ENCODE data around the gene MITF.

MITF gene

GRCh38 chr3:69936266-69936665 lies 197.0 kb downstream of the MITF start:
- no peaks in the 10 kb centered on the region for H3K27me3 Mint-ChIP-seq
- no peaks in the 10 kb centered on the region for H3K9me3 Mint-ChIP-seq
- H3K4me3 Mint-ChIP-seq, result no peak overlapping the region
- H3K27ac Mint-ChIP-seq, result no peak overlapping the region
- H3K36me3 Mint-ChIP-seq, result no peaks in the 10 kb centered on the region
- no peaks in the 10 kb centered on the region for H3K4me1 Mint-ChIP-seq

GRCh38 chr3:69938061-69938460 lies 198.8 kb downstream of the MITF start:
- no peak overlapping the region for H3K27ac Mint-ChIP-seq
- H3K4me3 Mint-ChIP-seq, result no peak overlapping the region
- no peaks in the 10 kb centered on the region for H3K36me3 Mint-ChIP-seq
- no peaks in the 10 kb centered on the region for H3K27me3 Mint-ChIP-seq
- no peaks in the 10 kb centered on the region for H3K4me1 Mint-ChIP-seq
- no peaks in the 10 kb centered on the region for H3K9me3 Mint-ChIP-seq

GRCh38 chr3:69938931-69939330 lies 199.7 kb downstream of the MITF start:
- H3K36me3 Mint-ChIP-seq, result no peaks in the 10 kb centered on the region
- H3K27me3 Mint-ChIP-seq, result no peaks in the 10 kb centered on the region
- no peaks in the 10 kb centered on the region for H3K9me3 Mint-ChIP-seq
- no peak overlapping the region for H3K27ac Mint-ChIP-seq
- no peaks in the 10 kb centered on the region for H3K4me1 Mint-ChIP-seq
- H3K4me3 Mint-ChIP-seq, result no peak overlapping the region

- Mint-ChIP-seq H3K9me3 (no peaks in the 10 kb centered on the region), H3K27me3 (no peaks in the 10 kb centered on the region), H3K36me3 (no peaks in the 10 kb centered on the region), H3K27ac (no peak overlapping the region), H3K4me1 (no peaks in the 10 kb centered on the region), H3K4me3 (no peak overlapping the region)
Measured at GRCh38 chr3:69941037-69941436, 201.8 kb downstream of the MITF start.

- Mint-ChIP-seq H3K27me3 (no peaks in the 10 kb centered on the region), H3K27ac (no peak overlapping the region), H3K9me3 (no peaks in the 10 kb centered on the region), H3K4me3 (no peak overlapping the region), H3K4me1 (no peaks in the 10 kb centered on the region), H3K36me3 (no peaks in the 10 kb centered on the region)
Measured at GRCh38 chr3:69941439-69942176, 202.3 kb downstream of the MITF start.

- H3K27me3 Mint-ChIP-seq, result no peaks in the 10 kb centered on the region
- no peak overlapping the region for H3K4me3 Mint-ChIP-seq
- no peaks in the 10 kb centered on the region for H3K9me3 Mint-ChIP-seq
- H3K27ac Mint-ChIP-seq, result no peak overlapping the region
- H3K4me1 Mint-ChIP-seq, result no peaks in the 10 kb centered on the region
- no peaks in the 10 kb centered on the region for H3K36me3 Mint-ChIP-seq
Measured at GRCh38 chr3:69944931-69945493, 205.7 kb downstream of the MITF start.

- H3K9me3 Mint-ChIP-seq, result no peaks in the 10 kb centered on the region
- no peak overlapping the region for H3K4me3 Mint-ChIP-seq
- no peaks in the 10 kb centered on the region for H3K4me1 Mint-ChIP-seq
- H3K36me3 Mint-ChIP-seq, result no peaks in the 10 kb centered on the region
- H3K27me3 Mint-ChIP-seq, result peaks cover 1% of the 10 kb centered on the region
- no peak overlapping the region for H3K27ac Mint-ChIP-seq
Measured at GRCh38 chr3:69948246-69948862, 209.1 kb downstream of the MITF start.

- H3K4me3 Mint-ChIP-seq, result no peak overlapping the region
- no peak overlapping the region for H3K27ac Mint-ChIP-seq
- peaks cover 7% of the 10 kb centered on the region for H3K27me3 Mint-ChIP-seq
- H3K4me1 Mint-ChIP-seq, result no peaks in the 10 kb centered on the region
- no peaks in the 10 kb centered on the region for H3K9me3 Mint-ChIP-seq
- no peaks in the 10 kb centered on the region for H3K36me3 Mint-ChIP-seq
Measured at GRCh38 chr3:69951616-69952015, 212.4 kb downstream of the MITF start.

- Mint-ChIP-seq H3K9me3 (no peaks in the 10 kb centered on the region), H3K4me3 (no peak overlapping the region), H3K4me1 (no peaks in the 10 kb centered on the region), H3K27me3 (peaks cover 6% of the 10 kb centered on the region), H3K27ac (no peak overlapping the region), H3K36me3 (no peaks in the 10 kb centered on the region)
Measured at GRCh38 chr3:69959581-69959980, 220.3 kb downstream of the MITF start.

GRCh38 chr3:69961706-69962439 lies 222.6 kb downstream of the MITF start:
- H3K27ac Mint-ChIP-seq, result no peak overlapping the region
- no peaks in the 10 kb centered on the region for H3K9me3 Mint-ChIP-seq

GRCh38 chr3:69963643-69964042 lies 224.4 kb downstream of the MITF start:
- Mint-ChIP-seq H3K27ac (no peak overlapping the region), H3K4me3 (no peak overlapping the region), H3K9me3 (no peaks in the 10 kb centered on the region), H3K36me3 (no peaks in the 10 kb centered on the region), H3K4me1 (no peaks in the 10 kb centered on the region), H3K27me3 (no peaks in the 10 kb centered on the region)

More at GRCh38 chr3:69961706-69962439, 222.6 kb downstream of the MITF start:
- no peaks in the 10 kb centered on the region for H3K27me3 Mint-ChIP-seq
- no peak overlapping the region for H3K4me3 Mint-ChIP-seq
- no peaks in the 10 kb centered on the region for H3K36me3 Mint-ChIP-seq
- no peaks in the 10 kb centered on the region for H3K4me1 Mint-ChIP-seq

- no peak overlapping the region for H3K4me3 Mint-ChIP-seq
- H3K4me1 Mint-ChIP-seq, result no peaks in the 10 kb centered on the region
- no peaks in the 10 kb centered on the region for H3K27me3 Mint-ChIP-seq
- no peaks in the 10 kb centered on the region for H3K36me3 Mint-ChIP-seq
- H3K27ac Mint-ChIP-seq, result no peak overlapping the region
- H3K9me3 Mint-ChIP-seq, result no peaks in the 10 kb centered on the region
Measured at GRCh38 chr3:69967156-69967555, 227.9 kb downstream of the MITF start.

GRCh38 chr3:69970827-69971226 lies 231.6 kb downstream of the MITF start:
- no peak overlapping the region for H3K27ac Mint-ChIP-seq
- no peaks in the 10 kb centered on the region for H3K36me3 Mint-ChIP-seq
- no peaks in the 10 kb centered on the region for H3K4me1 Mint-ChIP-seq
- no peaks in the 10 kb centered on the region for H3K9me3 Mint-ChIP-seq
- H3K27me3 Mint-ChIP-seq, result peaks cover 2% of the 10 kb centered on the region
- no peak overlapping the region for H3K4me3 Mint-ChIP-seq

- no peak overlapping the region for H3K27ac Mint-ChIP-seq
- H3K27me3 Mint-ChIP-seq, result peaks cover 4% of the 10 kb centered on the region
- no peak overlapping the region for H3K4me3 Mint-ChIP-seq
- H3K9me3 Mint-ChIP-seq, result peaks cover under 1% of the 10 kb centered on the region
- H3K4me1 Mint-ChIP-seq, result no peaks in the 10 kb centered on the region
- H3K36me3 Mint-ChIP-seq, result no peaks in the 10 kb centered on the region
Measured at GRCh38 chr3:69972672-69973071, 233.4 kb downstream of the MITF start.

GRCh38 chr3:69976021-69976420 lies 236.8 kb downstream of the MITF start:
- no peak overlapping the region for H3K27ac Mint-ChIP-seq
- H3K4me3 Mint-ChIP-seq, result no peak overlapping the region
- peaks cover 7% of the 10 kb centered on the region for H3K9me3 Mint-ChIP-seq
- H3K36me3 Mint-ChIP-seq, result no peaks in the 10 kb centered on the region
- H3K27me3 Mint-ChIP-seq, result peaks cover 4% of the 10 kb centered on the region
- no peaks in the 10 kb centered on the region for H3K4me1 Mint-ChIP-seq

All from activated naive CD4-positive, alpha-beta T cell treated with anti-CD3 and anti-CD28 coated beads, Interleukin-2, amount 50 U/mL, for 24 hours (primary cell).